Measurements from ENCODE around the gene CFAP221.

The CFAP221 gene

GRCh38 chr2:119630121-119630520 lies 85.9 kb downstream of the CFAP221 start:
- TF ChIP-seq TAF1 (IDR thresholded peaks at IDR 0.05; ENCODE audit: borderline replicate concordance, insufficient read depth, low read length) (no peak), REST (IDR thresholded peaks at IDR 0.05; ENCODE audit: insufficient read depth in 1 of 2, low read depth in 2 of 2, low read length in 2 of 2) (no peak), POLR2AphosphoS5 (IDR thresholded peaks at IDR 0.05; ENCODE audit: low read depth, low read length) (no peak), SIN3A (IDR thresholded peaks at IDR 0.05; ENCODE audit: borderline replicate concordance, insufficient read depth, low read length) (no peak), FOXP2 (optimal IDR thresholded peaks at IDR 0.05; ENCODE audit: borderline replicate concordance, extremely low read depth, extremely low read length, insufficient read depth) (no peak)

DNA sequence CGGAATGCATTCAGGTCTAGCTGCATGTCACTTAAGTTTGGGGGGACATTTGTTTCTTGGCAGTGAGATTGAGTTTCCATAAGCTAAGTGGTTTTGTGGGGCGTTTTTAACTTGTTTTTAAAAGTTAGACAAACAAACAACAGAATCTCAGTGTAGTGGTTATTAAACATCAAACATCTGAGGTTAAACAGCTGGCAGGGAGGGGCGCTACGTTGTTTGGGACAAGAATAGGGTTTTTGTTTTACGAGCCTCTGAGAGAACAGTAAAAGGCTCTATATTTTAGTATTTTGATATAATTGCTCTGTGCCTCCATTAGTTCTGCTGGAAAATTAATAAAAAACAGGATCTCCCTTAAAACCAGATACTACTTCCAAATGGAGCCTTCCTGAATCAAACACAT lies 93.1 kb downstream of the CFAP221 start:
- no peak for TF ChIP-seq TAF1 (IDR thresholded peaks at IDR 0.05; ENCODE audit: borderline replicate concordance, insufficient read depth, low read length)
- no peak for TF ChIP-seq FOXP2 (optimal IDR thresholded peaks at IDR 0.05; ENCODE audit: borderline replicate concordance, extremely low read depth, extremely low read length, insufficient read depth)
- TF ChIP-seq POLR2AphosphoS5 (IDR thresholded peaks at IDR 0.05; ENCODE audit: low read depth, low read length): no peak
- TF ChIP-seq SIN3A (IDR thresholded peaks at IDR 0.05; ENCODE audit: borderline replicate concordance, insufficient read depth, low read length): no peak
- TF ChIP-seq REST (IDR thresholded peaks at IDR 0.05; ENCODE audit: insufficient read depth in 1 of 2, low read depth in 2 of 2, low read length in 2 of 2): no peak

GRCh38 chr2:119638246-119638645 lies 94.0 kb downstream of the CFAP221 start:
- no peak for TF ChIP-seq FOXP2 (optimal IDR thresholded peaks at IDR 0.05; ENCODE audit: borderline replicate concordance, extremely low read depth, extremely low read length, insufficient read depth)
- TF ChIP-seq TAF1 (IDR thresholded peaks at IDR 0.05; ENCODE audit: borderline replicate concordance, insufficient read depth, low read length): no peak
- no peak for TF ChIP-seq SIN3A (IDR thresholded peaks at IDR 0.05; ENCODE audit: borderline replicate concordance, insufficient read depth, low read length)

GRCh38 chr2:119638685-119639554 lies 94.7 kb downstream of the CFAP221 start:
- TF ChIP-seq SIN3A (IDR thresholded peaks at IDR 0.05; ENCODE audit: borderline replicate concordance, insufficient read depth, low read length) (no peak), REST (IDR thresholded peaks at IDR 0.05; ENCODE audit: insufficient read depth in 1 of 2, low read depth in 2 of 2, low read length in 2 of 2) (no peak), FOXP2 (optimal IDR thresholded peaks at IDR 0.05; ENCODE audit: borderline replicate concordance, extremely low read depth, extremely low read length, insufficient read depth) (no peak), TAF1 (IDR thresholded peaks at IDR 0.05; ENCODE audit: borderline replicate concordance, insufficient read depth, low read length) (no peak), POLR2AphosphoS5 (IDR thresholded peaks at IDR 0.05; ENCODE audit: low read depth, low read length) (no peak)

DNA sequence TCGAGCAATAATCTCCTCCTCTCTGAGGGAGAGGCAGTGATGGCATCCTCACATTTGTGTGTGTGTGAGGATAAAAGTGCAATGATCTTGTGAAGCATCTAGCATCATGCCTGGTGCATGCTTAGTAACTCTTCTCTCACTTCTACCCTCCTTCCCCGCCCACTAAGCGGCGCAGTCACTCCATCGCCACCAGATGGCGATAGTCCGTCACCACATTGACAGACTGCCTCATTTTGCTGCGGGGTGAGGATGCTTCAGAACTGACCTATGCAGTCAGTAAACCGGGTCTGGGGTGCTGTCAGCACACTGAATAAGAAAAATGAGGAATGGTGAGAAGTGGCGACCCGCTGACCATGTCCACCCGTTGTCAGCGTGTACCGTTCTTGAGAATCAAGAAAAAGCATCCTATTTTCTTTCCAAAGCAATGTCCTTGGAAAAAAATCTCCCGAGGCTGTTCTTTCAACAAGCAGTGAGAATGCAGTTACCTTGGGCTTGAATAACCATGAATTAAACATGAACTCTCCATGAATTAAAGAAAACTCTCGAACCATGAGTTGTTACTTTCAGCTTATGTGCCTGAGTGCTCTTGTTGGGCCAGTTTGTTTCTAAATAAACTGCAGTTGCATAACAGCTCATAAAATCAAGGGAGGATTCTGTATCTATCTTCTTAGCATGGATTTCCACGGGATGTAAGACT lies 97.5 kb downstream of the CFAP221 start:
- no peak for TF ChIP-seq REST (IDR thresholded peaks at IDR 0.05; ENCODE audit: insufficient read depth in 1 of 2, low read depth in 2 of 2, low read length in 2 of 2)
- no peak for TF ChIP-seq POLR2AphosphoS5 (IDR thresholded peaks at IDR 0.05; ENCODE audit: low read depth, low read length)
- no peak for TF ChIP-seq SIN3A (IDR thresholded peaks at IDR 0.05; ENCODE audit: borderline replicate concordance, insufficient read depth, low read length)
- no peak for TF ChIP-seq TAF1 (IDR thresholded peaks at IDR 0.05; ENCODE audit: borderline replicate concordance, insufficient read depth, low read length)
- TF ChIP-seq FOXP2 (optimal IDR thresholded peaks at IDR 0.05; ENCODE audit: borderline replicate concordance, extremely low read depth, extremely low read length, insufficient read depth): no peak

Measured in PFSK-1 (cell line).